HepG2 (cell line): ENCODE measurements around the gene KAZN. TPM values are rescaled to one million over a fixed set of nuclear protein-coding genes. Genes with fewer than 3 reads are reported as not detected.

ENCODE experiments used
- ASH2L ChIP-seq: fragments of 300-600, 200-600 bp; sonication (generic); IDR thresholded peaks from 2 replicates; pipeline ENCODE4 v1.7.0; 2017; ENCODE audit warnings: low read depth, mild to moderate bottlenecking, moderate library complexity, mixed read lengths, low read length; ENCODE audit not compliant: insufficient read length
- EHMT2 ChIP-seq: fragments of 200-600 bp; sonication (generic); IDR thresholded peaks from 2 replicates; pipeline ENCODE4 v1.7.0; 2017; ENCODE audit warnings: antibody characterized with exemption, low read depth, low read length, borderline replicate concordance
- ETV6 ChIP-seq: sonication (generic); formaldehyde crosslinking; conservative IDR thresholded peaks from 2 replicates; pipeline ENCODE4 v1.4.0; 2020; ENCODE audit warnings: missing genetic modification reagents
- GABPA ChIP-seq, 2 experiments: IDR thresholded peaks; 2 replicates each; pipeline ENCODE4 v1.6.1; 2011 to 2016; ENCODE audit warnings: low read depth in 2 of 2, low read length in 1 of 2, missing biosample characterization in 1 of 2, missing genetic modification characterization in 1 of 2
- HMG20B ChIP-seq: conservative IDR thresholded peaks from 2 replicates; pipeline ENCODE4 v1.6.1; 2016; ENCODE audit warnings: missing genetic modification reagents, missing compliant biosample characterization
- IRX3 ChIP-seq: sonication (generic); formaldehyde crosslinking; IDR thresholded peaks from 2 replicates; pipeline ENCODE4 v1.8.1; 2023; ENCODE audit warnings: mild to moderate bottlenecking, low read depth, missing genetic modification reagents, borderline replicate concordance
- MXI1 ChIP-seq: IDR thresholded peaks from 3 replicates; pipeline ENCODE4 v1.6.1; 2012; ENCODE audit warnings: low read depth, low read length, inconsistent platforms, borderline replicate concordance
- MYNN ChIP-seq: sonication (generic); formaldehyde crosslinking; IDR thresholded peaks from 2 replicates; pipeline ENCODE4 v1.4.0; 2020; ENCODE audit warnings: mild to moderate bottlenecking, low read depth, missing genetic modification reagents
- SNAPC4 ChIP-seq: sonication (generic); formaldehyde crosslinking; IDR thresholded peaks from 2 replicates; pipeline ENCODE4 v1.4.0; 2020; ENCODE audit warnings: mild to moderate bottlenecking, missing genetic modification reagents
- ZNF629 ChIP-seq: sonication (generic); formaldehyde crosslinking; conservative IDR thresholded peaks from 2 replicates; pipeline ENCODE4 v1.5.0; 2020; ENCODE audit warnings: missing genetic modification reagents
- ZNF775 ChIP-seq: sonication (generic); formaldehyde crosslinking; IDR thresholded peaks from 2 replicates; pipeline ENCODE4 v1.4.0; 2020; ENCODE audit warnings: missing genetic modification reagents, mild to moderate bottlenecking, moderate library complexity, borderline replicate concordance
- ZNF878 ChIP-seq: sonication (generic); formaldehyde crosslinking; IDR thresholded peaks from 2 replicates; pipeline ENCODE4 v1.8.1; 2023; ENCODE audit warnings: mild to moderate bottlenecking, missing genetic modification reagents, moderate library complexity
- polyA plus RNA-seq, 8 experiments: library from polyadenylated mRNA; depleted of rRNA in 3 of 8; stranded (reverse) in 7 of 8; unstranded in 1 of 8; fragments of >200 nt; fragmentation: Illumina TruSeq in 4 of 8; extraction: Trizol in 4 of 8; gene quantifications; 2 replicates each; pipeline versions ENCODE4 v1.2.1 to v1.2.3, GENCODE V29; 2011 to 2016; ENCODE audit warnings: low read depth in 4 of 8, missing spikeins in 1 of 8, mixed read lengths in 1 of 8; ENCODE audit not compliant: insufficient read depth in 1 of 8
- total RNA-seq, 5 experiments: library from RNA; depleted of rRNA; stranded (reverse); fragments of >200 nt; fragmentation: Illumina TruSeq; extraction: Trizol; gene quantifications; 2 replicates each; pipeline ENCODE4 v1.2.3, GENCODE V29; 2016; ENCODE audit warnings: low read depth in 1 of 5
- TF ChIP-seq, protein P1 (sequence below): sonication (generic); formaldehyde crosslinking; IDR thresholded peaks from 2 replicates; pipeline ENCODE4 v1.5.0; 2020; ENCODE audit warnings: missing genetic modification reagents, mild to moderate bottlenecking, borderline replicate concordance
- TF ChIP-seq, protein P2 (sequence below): sonication (generic); formaldehyde crosslinking; IDR thresholded peaks from 2 replicates; pipeline ENCODE4 v1.4.0; 2020; ENCODE audit warnings: missing genetic modification reagents, borderline replicate concordance

Gene KAZN
- total and polyA plus RNA-seq, 2 of the 13 experiments (the other 11 are each of a cell fraction or from before 2014, with no cell fraction given) = 10.4 to 13.5 TPM

GRCh38 chr1:14952626-14953314 is 354.3 kb downstream of the KAZN start (continued):
- TF ChIP-seq ZNF629 (CRISPR knock-in tag) (peak; percentile 67), HMG20B (CRISPR knock-in tag) (peak; percentile 86), EHMT2 (peak; percentile 76; the same call in 1 of the 2 replicates), ZNF775 (CRISPR knock-in tag) (no peak), SNAPC4 (peak; percentile 92), ZNF878 (CRISPR knock-in tag) (peak; percentile 60; the same call in 1 of the 2 replicates), MXI1 (peak; percentile 11; the same call in 1 of the 3 replicates), MYNN (CRISPR knock-in tag) (no peak), ETV6 (no peak), IRX3 (CRISPR knock-in tag) (no peak), GABPA (IDR thresholded peaks at IDR 0.05; ENCODE audit: low read depth, low read length) (no peak), GABPA (CRISPR knock-in tag; IDR thresholded peaks at IDR 0.05; ENCODE audit: low read depth) (peak; percentile 45; the same call in 1 of the 2 replicates), ASH2L (peak; percentile 63)
- TF ChIP-seq, protein P1, sequence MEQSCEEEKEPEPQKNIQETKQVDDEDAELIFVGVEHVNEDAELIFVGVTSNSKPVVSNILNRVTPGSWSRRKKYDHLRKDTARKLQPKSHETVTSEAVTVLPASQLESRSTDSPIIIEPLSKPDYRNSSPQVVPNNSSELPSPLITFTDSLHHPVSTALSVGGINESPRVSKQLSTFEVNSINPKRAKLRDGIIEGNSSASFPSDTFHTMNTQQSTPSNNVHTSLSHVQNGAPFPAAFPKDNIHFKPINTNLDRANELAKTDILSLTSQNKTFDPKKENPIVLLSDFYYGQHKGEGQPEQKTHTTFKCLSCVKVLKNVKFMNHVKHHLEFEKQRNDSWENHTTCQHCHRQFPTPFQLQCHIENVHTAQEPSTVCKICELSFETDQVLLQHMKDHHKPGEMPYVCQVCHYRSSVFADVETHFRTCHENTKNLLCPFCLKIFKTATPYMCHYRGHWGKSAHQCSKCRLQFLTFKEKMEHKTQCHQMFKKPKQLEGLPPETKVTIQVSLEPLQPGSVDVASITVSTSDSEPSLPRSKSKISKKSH = no peak
- TF ChIP-seq, protein P2, sequence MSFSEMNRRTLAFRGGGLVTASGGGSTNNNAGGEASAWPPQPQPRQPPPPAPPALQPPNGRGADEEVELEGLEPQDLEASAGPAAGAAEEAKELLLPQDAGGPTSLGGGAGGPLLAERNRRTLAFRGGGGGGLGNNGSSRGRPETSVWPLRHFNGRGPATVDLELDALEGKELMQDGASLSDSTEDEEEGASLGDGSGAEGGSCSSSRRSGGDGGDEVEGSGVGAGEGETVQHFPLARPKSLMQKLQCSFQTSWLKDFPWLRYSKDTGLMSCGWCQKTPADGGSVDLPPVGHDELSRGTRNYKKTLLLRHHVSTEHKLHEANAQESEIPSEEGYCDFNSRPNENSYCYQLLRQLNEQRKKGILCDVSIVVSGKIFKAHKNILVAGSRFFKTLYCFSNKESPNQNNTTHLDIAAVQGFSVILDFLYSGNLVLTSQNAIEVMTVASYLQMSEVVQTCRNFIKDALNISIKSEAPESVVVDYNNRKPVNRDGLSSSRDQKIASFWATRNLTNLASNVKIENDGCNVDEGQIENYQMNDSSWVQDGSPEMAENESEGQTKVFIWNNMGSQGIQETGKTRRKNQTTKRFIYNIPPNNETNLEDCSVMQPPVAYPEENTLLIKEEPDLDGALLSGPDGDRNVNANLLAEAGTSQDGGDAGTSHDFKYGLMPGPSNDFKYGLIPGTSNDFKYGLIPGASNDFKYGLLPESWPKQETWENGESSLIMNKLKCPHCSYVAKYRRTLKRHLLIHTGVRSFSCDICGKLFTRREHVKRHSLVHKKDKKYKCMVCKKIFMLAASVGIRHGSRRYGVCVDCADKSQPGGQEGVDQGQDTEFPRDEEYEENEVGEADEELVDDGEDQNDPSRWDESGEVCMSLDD (CRISPR knock-in tag) = peak; percentile 100
